ENCODE data around the gene PACSIN3. TPM values are rescaled to one million over a fixed set of nuclear protein-coding genes. Genes with fewer than 3 reads are reported as not detected.
A peak's percentile ranks its signal among the peaks of the same experiment; 100 is the strongest.

The PACSIN3 gene
- total RNA-seq, 4 donors from 2014 or later = 43.6 to 71.6 (median 54.2) TPM

DNA sequence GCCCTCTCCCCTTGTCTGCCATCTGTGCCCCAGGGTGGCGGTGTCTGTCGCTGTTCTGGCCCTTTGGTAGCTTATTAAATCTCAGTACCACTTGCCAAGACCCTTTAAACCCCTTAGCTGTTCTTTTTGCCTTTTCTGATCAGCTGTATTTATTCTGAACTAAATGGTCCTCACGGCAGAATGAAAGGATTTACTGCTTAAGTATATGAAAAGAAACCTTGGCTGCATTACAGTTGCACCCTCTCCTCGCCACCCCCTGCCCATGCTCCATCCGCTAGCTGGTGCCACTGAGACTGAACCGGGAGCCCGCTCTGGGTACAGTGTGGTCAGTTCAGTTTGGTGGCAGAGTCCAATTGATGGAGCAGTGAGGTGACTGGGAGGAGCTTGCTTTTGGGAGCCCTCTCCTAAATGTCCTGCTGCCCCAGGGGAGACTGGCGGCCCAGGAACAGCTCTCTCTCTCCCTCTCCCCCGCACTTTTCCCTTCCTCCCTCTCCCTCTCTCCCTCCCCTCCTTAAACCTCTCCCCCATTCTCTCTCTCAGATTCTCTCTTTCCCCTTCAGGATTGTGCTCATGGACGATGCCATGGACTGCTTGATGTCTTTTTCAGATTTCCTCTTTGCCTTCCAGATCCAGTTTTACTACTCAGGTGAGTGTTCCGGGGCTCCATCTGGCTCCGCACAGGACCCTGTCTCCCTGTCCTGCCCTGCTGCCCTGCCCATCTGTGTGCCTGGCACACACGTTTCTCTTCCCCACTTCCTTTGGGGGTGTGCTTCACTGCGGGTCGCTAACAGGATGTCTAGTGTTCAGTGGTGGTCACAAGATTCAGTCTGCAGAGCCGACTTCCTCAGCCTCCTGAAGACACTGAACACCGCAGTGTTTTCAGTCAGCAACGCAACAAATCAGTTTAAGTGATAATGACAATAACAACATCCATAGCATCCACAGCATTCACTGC is 31.3 kb downstream of the PACSIN3 start:
- H3K4me3 ChIP-seq (replicated peaks in 1 of 3) = no peak overlapping the region
- intact Hi-C loops (cut with DNase I) = loop anchor here (2.0 kb wide), 1 partner anchor 266 kb away; no protein-coding TSS in a partner anchor
- H3K27me3 ChIP-seq = no peaks in the 10 kb centered on the region
- no peak overlapping the region for H3K27ac ChIP-seq
- no peak for DNase-seq
- 71 to 76% methylated on average over 18 of the region's 18 CpGs for WGBS, 2 donors
- no peaks in the 10 kb centered on the region for H3K9me3 ChIP-seq
- H3K4me1 ChIP-seq = no peaks in the 10 kb centered on the region
- TF ChIP-seq POLR2A (IDR thresholded peaks at IDR 0.05) = no peak
- TF ChIP-seq, protein P1, sequence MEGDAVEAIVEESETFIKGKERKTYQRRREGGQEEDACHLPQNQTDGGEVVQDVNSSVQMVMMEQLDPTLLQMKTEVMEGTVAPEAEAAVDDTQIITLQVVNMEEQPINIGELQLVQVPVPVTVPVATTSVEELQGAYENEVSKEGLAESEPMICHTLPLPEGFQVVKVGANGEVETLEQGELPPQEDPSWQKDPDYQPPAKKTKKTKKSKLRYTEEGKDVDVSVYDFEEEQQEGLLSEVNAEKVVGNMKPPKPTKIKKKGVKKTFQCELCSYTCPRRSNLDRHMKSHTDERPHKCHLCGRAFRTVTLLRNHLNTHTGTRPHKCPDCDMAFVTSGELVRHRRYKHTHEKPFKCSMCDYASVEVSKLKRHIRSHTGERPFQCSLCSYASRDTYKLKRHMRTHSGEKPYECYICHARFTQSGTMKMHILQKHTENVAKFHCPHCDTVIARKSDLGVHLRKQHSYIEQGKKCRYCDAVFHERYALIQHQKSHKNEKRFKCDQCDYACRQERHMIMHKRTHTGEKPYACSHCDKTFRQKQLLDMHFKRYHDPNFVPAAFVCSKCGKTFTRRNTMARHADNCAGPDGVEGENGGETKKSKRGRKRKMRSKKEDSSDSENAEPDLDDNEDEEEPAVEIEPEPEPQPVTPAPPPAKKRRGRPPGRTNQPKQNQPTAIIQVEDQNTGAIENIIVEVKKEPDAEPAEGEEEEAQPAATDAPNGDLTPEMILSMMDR (IDR thresholded peaks at IDR 0.05) = no peak
- no peaks in the 10 kb centered on the region for H3K36me3 ChIP-seq

DNA sequence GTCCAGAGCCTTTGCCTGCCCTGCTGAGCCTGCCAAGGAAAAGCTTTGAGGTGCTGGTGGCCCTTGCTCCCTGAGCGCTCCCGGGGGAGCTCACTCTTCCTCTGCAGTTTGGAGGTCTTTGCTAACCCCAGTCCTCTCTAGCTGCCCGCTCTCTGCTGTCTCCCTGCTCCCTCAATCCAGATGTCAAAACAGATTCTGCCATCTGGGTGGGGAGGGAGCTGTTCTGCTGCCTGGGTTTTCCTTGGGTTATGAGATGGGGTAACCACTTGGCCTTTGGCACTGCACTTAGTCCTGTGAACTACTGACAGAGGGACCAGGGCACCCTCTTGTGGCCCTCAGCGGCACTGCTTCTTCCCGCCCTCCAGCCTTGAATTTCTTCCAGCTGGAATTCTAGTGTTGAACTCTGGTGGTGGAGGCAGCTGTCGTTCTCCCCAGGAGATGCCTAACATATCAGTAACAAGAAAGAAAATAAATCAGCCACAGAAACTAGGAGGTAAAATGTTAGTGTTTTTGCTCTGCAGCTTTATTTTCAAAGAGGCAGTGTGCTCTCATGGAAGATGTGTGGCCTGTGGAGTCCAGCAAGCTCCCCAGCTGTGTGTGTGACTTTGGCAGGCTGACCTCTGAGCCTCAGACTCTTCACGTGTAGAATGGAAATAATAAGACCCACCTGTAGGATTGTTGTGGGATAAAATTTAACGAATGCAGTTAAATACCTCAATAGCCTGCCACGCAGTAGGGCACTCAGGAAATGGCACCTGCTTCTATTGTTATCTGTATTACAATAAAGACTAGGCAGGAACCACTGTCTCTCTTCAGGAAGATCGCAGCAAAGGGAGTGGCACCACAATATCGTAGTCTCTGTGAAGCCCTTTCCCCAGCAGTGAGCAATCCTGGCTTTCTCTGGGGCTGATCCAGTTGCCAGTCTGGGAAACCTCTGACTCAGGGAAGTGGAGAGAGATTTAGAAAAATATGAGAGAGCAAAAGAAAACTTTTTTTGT is 33.0 kb downstream of the PACSIN3 start:
- Histone ChIP-seq H3K27me3 (no peaks in the 10 kb centered on the region), H3K4me3 (replicated peaks in 1 of 3) (no peak overlapping the region), H3K4me1 (peaks cover 0 to 6% of the 10 kb centered on the region in 2 donors), H3K27ac (no peak overlapping the region), H3K36me3 (no peaks in the 10 kb centered on the region), H3K9me3 (no peaks in the 10 kb centered on the region)
- WGBS, 2 donors = 40 to 53% methylated on average over 9 to 11 of the region's 11 CpGs
- TF ChIP-seq POLR2A (IDR thresholded peaks at IDR 0.05) = no peak
- TF ChIP-seq, protein P1 (IDR thresholded peaks at IDR 0.05) = peak; percentile 85 to 97 (median 94)
- DNase-seq = peak; percentile 74 to 75
- intact Hi-C loops (cut with DNase I) = no loop called here

DNA sequence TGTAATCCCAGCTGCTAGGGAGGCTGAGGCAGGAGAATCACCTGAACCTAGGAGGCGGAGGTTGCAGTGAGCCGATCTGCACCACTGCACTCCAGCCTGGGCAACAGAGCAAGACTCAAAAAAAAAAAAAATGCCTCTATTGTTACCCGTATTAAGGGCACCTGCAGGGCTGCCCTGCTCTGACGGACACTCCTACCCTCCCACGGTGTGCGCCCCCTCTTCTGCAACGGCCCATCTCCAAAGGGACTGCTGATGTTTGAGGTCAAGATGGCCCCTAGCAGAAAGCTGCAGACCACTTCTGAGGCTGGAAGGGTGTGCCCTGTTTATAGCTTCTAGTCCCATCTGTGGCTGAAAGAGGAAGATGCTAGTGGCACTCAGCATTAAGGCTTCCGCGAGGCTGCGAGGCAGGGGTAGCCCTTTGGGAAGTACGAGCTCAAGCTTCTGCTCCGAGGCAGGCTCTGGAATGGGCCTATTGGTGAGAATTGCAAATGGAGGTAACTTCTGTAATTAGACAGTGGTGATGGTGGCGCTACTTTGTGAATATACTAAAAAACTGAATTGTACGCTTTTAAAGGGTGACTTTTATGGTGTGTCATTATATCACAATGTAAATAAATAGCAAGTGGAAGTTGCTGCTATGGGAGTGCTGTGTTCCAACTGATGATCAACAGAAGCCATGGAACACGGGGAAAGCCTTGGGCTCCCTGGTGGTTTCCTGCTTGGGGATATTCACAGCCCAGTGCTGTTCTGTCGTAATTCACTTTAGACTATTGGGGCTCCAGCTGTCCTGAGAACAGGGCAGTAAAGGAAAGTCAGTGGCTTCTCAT is 33.9 kb downstream of the PACSIN3 start:
- H3K9me3 ChIP-seq = no peaks in the 10 kb centered on the region
- H3K4me3 ChIP-seq (replicated peaks in 1 of 3) = no peak overlapping the region
- no peaks in the 10 kb centered on the region for H3K27me3 ChIP-seq
- no peaks in the 10 kb centered on the region for H3K36me3 ChIP-seq
- no peak overlapping the region for H3K27ac ChIP-seq
- no peak for TF ChIP-seq POLR2A (IDR thresholded peaks at IDR 0.05)
- TF ChIP-seq, protein P1 (IDR thresholded peaks at IDR 0.05) = no peak
- peaks cover 0 to 6% of the 10 kb centered on the region in 2 donors for H3K4me1 ChIP-seq
- intact Hi-C loops (cut with DNase I) = no loop called here
- DNase-seq = no peak
- 81 to 86% methylated on average over 12 to 16 of the region's 16 CpGs for WGBS, 2 donors

DNA sequence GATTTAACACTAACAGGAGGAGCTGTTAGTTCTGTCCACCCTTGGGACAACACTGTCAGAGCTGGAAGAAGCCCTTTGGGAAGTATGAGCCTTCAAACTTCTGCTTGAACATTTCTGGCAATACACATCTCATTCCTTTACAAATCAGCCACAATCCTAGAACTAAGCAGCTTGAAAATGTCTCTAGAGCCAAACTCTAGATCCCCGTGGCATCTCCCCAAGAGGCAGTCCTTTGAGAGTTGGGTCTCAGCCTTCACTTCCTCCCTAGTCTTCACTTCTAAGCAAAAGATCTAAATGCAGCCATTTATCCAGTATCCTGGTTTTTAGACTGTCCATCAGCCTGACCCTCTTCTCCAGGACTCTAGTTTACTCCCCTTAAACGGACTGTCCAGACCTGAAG is 36.5 kb downstream of the PACSIN3 start:
- DNase-seq = no peak
- no peak for TF ChIP-seq POLR2A (IDR thresholded peaks at IDR 0.05)
- TF ChIP-seq, protein P1 (IDR thresholded peaks at IDR 0.05) = no peak
- Histone ChIP-seq H3K36me3 (no peaks in the 10 kb centered on the region), H3K9me3 (no peaks in the 10 kb centered on the region), H3K4me1 (peaks cover 0 to 6% of the 10 kb centered on the region in 2 donors), H3K27me3 (no peaks in the 10 kb centered on the region), H3K4me3 (replicated peaks in 1 of 3) (no peak overlapping the region), H3K27ac (no peak overlapping the region)
- intact Hi-C loops (cut with DNase I) = no loop called here
- WGBS, 2 donors = 69 to 79% methylated on average over 2 of the region's 2 CpGs

Data from thyroid gland (tissue), 4 donors.